K562 (cell line): ENCODE results near the gene CDKN2B.

Experiments
- BMI1 ChIP-seq: fragments of 150-350 bp; IDR thresholded peaks from 2 replicates; pipeline ENCODE4 v1.6.1; 2014; ENCODE audit warnings: low read length
- GATA2 ChIP-seq: sonication (generic); formaldehyde crosslinking; IDR thresholded peaks from 2 replicates; pipeline ENCODE4 v1.4.0; 2020; ENCODE audit warnings: mild to moderate bottlenecking, missing genetic modification reagents
- HDAC6 ChIP-seq: IDR thresholded peaks from 2 replicates; pipeline ENCODE4 v1.6.1; 2012; ENCODE audit warnings: low read depth, mild to moderate bottlenecking, control low read depth, inconsistent platforms, low read length, moderate library complexity
- MAFF ChIP-seq: IDR thresholded peaks from 2 replicates; pipeline ENCODE4 v1.6.1; 2012; ENCODE audit warnings: low read length, improper control_type of control experiment
- MAFK ChIP-seq: IDR thresholded peaks from 2 replicates; pipeline ENCODE4 v1.6.1; 2011; ENCODE audit warnings: low read length, improper control_type of control experiment
- POLR2A ChIP-seq: fragments of 450-650 bp; conservative IDR thresholded peaks from 2 replicates; pipeline ENCODE4 v1.6.1; 2016
- RBM39 ChIP-seq: fragments of 200-400 bp; formaldehyde crosslinking; optimal IDR thresholded peaks from 2 replicates; pipeline ENCODE3; 2018; ENCODE audit warnings: low read depth, low read length
- ZNF354B ChIP-seq: fragments of 250-450 bp; sonication (Bioruptor Pico); IDR thresholded peaks from 2 replicates; pipeline ENCODE4 v1.4.0; 2020
- ZNF75A ChIP-seq: fragments of 450-650 bp; formaldehyde crosslinking; IDR thresholded peaks from 2 replicates; pipeline ENCODE4 v1.4.0; 2020; ENCODE audit warnings: mild to moderate bottlenecking
- TF ChIP-seq, protein P1 (sequence below), 2 experiments: fragments of 450-650 bp; IDR thresholded peaks; 2 replicates each; pipeline ENCODE4 v1.6.1; 2016; ENCODE audit warnings: mild to moderate bottlenecking in 2 of 2, borderline replicate concordance in 1 of 2, low read depth in 1 of 2, moderate library complexity in 1 of 2
- TF ChIP-seq, protein P2 (sequence below): fragments of 250-450 bp; sonication (Bioruptor Pico); IDR thresholded peaks from 2 replicates; pipeline ENCODE4 v1.8.0; 2021; ENCODE audit warnings: mild to moderate bottlenecking, moderate library complexity

DNA sequence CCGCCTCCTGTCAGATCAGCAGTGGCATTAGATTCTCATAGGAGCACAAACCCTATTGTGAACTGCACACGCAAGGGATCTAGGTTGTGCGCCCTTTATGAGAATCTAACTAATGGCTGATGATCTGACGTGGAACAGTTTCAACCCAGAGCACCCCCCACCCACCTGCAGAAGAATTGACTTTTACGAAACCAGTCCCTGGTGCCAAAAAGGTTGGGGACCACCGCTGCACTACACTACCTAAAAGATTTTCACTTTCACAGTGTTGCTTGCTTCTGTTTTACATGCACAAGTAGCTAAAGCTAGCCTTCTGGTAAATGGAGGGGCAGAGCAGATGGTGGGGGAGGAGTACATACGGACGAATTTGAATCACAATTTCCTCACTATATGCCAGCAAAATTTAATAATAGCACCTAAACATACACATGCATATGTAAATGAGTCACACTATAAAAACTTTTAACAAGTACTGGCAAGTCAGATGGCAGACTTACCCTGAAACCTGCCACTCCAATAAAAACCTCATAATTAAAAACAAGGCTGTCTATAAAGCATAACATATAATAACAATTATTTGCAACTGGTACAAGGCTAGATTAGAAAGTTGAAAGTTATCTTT is 24.0 kb upstream of the CDKN2B start:
- no peak for TF ChIP-seq BMI1
- TF ChIP-seq ZNF75A (CRISPR knock-in tag): no peak
- no peak for TF ChIP-seq ZNF354B (CRISPR knock-in tag)
- TF ChIP-seq MAFK: no peak
- TF ChIP-seq, protein P1, sequence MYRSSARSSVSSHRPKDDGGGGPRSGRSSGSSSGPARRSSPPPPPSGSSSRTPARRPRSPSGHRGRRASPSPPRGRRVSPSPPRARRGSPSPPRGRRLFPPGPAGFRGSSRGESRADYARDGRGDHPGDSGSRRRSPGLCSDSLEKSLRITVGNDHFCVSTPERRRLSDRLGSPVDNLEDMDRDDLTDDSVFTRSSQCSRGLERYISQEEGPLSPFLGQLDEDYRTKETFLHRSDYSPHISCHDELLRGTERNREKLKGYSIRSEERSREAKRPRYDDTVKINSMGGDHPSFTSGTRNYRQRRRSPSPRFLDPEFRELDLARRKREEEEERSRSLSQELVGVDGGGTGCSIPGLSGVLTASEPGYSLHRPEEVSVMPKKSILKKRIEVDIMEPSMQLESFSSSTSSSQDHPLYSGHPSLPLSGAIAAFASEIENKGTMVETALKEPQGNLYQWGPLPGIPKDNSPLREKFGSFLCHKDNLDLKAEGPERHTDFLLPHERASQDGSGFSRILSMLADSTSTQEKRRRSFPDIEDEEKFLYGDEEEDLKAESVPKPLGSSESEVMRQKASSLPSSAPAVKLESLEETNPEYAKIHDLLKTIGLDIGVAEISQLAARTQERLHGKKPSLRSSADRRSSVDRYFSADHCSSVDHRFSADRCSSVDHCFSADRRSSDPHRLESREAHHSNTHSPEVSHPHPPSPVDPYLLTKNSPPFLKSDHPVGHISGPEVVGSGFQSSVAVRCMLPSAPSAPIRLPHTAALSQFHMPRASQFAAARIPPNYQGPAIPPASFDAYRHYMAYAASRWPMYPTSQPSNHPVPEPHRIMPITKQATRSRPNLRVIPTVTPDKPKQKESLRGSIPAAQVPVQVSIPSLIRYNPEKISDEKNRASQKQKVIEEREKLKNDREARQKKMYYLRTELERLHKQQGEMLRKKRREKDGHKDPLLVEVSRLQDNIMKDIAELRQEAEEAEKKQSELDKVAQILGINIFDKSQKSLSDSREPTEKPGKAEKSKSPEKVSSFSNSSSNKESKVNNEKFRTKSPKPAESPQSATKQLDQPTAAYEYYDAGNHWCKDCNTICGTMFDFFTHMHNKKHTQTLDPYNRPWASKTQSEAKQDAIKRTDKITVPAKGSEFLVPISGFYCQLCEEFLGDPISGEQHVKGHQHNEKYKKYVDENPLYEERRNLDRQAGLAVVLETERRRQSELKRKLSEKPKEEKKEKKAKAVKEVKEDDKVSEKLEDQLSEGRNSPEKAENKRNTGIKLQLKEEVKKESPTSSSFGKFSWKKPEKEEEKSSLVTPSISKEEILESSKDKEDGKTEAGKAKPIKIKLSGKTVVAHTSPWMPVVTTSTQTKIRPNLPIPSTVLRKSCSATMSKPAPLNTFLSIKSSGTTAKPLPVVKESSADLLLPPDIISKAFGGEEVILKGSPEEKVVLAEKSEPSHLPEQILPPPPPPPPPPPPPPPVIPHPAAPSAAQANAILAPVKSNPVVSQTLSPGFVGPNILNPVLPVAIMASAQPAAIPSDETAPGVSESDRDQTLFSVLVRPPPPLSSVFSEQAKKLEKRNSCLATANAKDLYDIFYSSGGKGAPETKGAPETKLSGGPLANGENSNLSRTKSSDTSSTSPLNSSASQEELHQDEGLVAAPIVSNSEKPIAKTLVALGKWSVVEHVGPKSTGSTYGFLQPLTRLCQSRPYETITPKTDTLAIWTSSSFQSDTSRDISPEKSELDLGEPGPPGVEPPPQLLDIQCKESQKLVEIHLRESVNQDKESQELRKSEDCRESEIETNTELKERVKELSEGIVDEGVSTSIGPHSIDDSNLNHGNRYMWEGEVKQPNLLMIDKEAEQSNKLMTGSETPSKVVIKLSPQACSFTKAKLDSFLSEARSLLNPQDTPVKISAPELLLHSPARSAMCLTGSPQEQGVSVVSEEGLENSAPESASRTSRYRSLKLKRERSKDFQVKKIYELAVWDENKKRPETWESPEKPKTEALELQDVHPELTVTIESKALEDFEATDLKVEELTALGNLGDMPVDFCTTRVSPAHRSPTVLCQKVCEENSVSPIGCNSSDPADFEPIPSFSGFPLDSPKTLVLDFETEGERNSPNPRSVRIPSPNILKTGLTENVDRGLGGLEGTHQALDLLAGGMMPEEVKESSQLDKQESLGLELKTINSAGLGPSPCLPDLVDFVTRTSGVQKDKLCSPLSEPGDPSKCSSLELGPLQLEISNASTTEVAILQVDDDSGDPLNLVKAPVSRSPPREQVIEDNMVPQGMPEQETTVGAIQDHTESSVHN (IDR thresholded peaks at IDR 0.05; ENCODE audit: borderline replicate concordance in 1 of 2, low read depth in 1 of 2): no peak
- TF ChIP-seq, protein P2, sequence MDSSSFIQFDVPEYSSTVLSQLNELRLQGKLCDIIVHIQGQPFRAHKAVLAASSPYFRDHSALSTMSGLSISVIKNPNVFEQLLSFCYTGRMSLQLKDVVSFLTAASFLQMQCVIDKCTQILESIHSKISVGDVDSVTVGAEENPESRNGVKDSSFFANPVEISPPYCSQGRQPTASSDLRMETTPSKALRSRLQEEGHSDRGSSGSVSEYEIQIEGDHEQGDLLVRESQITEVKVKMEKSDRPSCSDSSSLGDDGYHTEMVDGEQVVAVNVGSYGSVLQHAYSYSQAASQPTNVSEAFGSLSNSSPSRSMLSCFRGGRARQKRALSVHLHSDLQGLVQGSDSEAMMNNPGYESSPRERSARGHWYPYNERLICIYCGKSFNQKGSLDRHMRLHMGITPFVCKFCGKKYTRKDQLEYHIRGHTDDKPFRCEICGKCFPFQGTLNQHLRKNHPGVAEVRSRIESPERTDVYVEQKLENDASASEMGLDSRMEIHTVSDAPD (CRISPR knock-in tag): no peak
- TF ChIP-seq MAFF: no peak
- TF ChIP-seq HDAC6: no peak
- TF ChIP-seq RBM39: no peak
- TF ChIP-seq GATA2 (CRISPR knock-in tag): no peak
- no peak for TF ChIP-seq POLR2A
